SKM-1 (cell line): ENCODE data around the gene MUTYH.

ENCODE experiments used
- DNase-seq: peaks from one replicate; lab custom pipeline; 2025; ENCODE audit not compliant: unreplicated experiment; lab: John Stamatoyannopoulos, UW

The MUTYH gene

GRCh38 chr1:45351508-45351907 is 11.3 kb upstream of the MUTYH start:
- DNase-seq: no peak

- DNase-seq: no peak
Observed at GRCh38 chr1:45348966-45349677, 8.9 kb upstream of the MUTYH start.

GRCh38 chr1:45348609-45348965 is 8.3 kb upstream of the MUTYH start:
- no peak for DNase-seq

GRCh38 chr1:45348020-45348419 is 7.8 kb upstream of the MUTYH start:
- no peak for DNase-seq

- no peak for DNase-seq
Observed at GRCh38 chr1:45346473-45346872, 6.2 kb upstream of the MUTYH start.

- no peak for DNase-seq
Observed at GRCh38 chr1:45345014-45345413, 4.8 kb upstream of the MUTYH start.

- DNase-seq: no peak
Observed at GRCh38 chr1:45344499-45344898, 4.3 kb upstream of the MUTYH start.

GRCh38 chr1:45340816-45341466 is 701 bp upstream of the MUTYH start:
- DNase-seq: no peak

GRCh38 chr1:45337630-45338325 is 2.5 kb downstream of the MUTYH start:
- no peak for DNase-seq

- DNase-seq: no peak
Observed at GRCh38 chr1:45335855-45336324, 4.3 kb downstream of the MUTYH start.

GRCh38 chr1:45334308-45335245 is 5.7 kb downstream of the MUTYH start:
- no peak for DNase-seq

GRCh38 chr1:45332346-45332720 is 7.9 kb downstream of the MUTYH start:
- no peak for DNase-seq

- no peak for DNase-seq
Observed at GRCh38 chr1:45331436-45332345, 8.5 kb downstream of the MUTYH start.

- DNase-seq: no peak
Observed at GRCh38 chr1:45329445-45329844, 10.8 kb downstream of the MUTYH start.

- no peak for DNase-seq
Observed at GRCh38 chr1:45328680-45329079, 11.6 kb downstream of the MUTYH start.

GRCh38 chr1:45327644-45328515 is 12.4 kb downstream of the MUTYH start:
- no peak for DNase-seq

- DNase-seq: peak; percentile 44
Observed at GRCh38 chr1:45326627-45327623, 13.3 kb downstream of the MUTYH start, which contains the start of gene HPDL. TSS of gene HPDL (plus strand) at chr1:45326895. CDS start at chr1:45327149, 254 bp downstream.
